HCT116 (cell line): ENCODE results near the gene ZFP36L2. TPM values are rescaled to one million over a fixed set of nuclear protein-coding genes. Genes with fewer than 3 reads are reported as not detected.

Experiments
- ATAC-seq: fragments of 200-7000 bp; cut with Tn5 transposase; 2 replicates; pipeline ENCODE4 v1.9.1; 2020; ENCODE audit warnings: mild to moderate bottlenecking, moderate library complexity
- BruUV-seq: library from RNA; stranded (reverse); fragments of 400-500 nt; replicated peaks from 2 replicates; lab custom pipeline; 2021; lab: Mats Ljungman, UMichigan
- CTCF ChIA-PET: fragments of 300-600 bp; sonication (Branson Sonifier 250); formaldehyde crosslinking; loops from one replicate; lab custom pipeline; 2021; ENCODE audit warnings: antibody characterized with exemption; lab: Charles Lee
- POLR2A ChIA-PET: fragments of 300-600, 350-600 bp; sonication (Branson Sonifier 250); formaldehyde crosslinking; loops from one replicate; lab custom pipeline; 2021; ENCODE audit warnings: antibody characterized with exemption; lab: Charles Lee
- RAD21 ChIA-PET, 2 experiments: fragments of 300-600 bp; sonication (Branson Sonifier 250); formaldehyde crosslinking; loops; one replicate each; lab custom pipeline; 2023; ENCODE audit warnings: low total read pairs in 2 of 2; ENCODE audit not compliant: uncharacterized antibody in 2 of 2, unreplicated experiment in 2 of 2, low non-redundant PET in 1 of 2; lab: Charles Lee
- DNase-seq: peaks from one replicate; pipeline ENCODE4 v3.0.0-alpha.2; 2010; ENCODE audit warnings: low read depth, low spot score
- H2AFZ ChIP-seq: fragments of 200-600 bp; shearing (Covaris generic), sonication (generic); 2 replicates; pipeline ENCODE4 v1.6.1; 2017; ENCODE audit warnings: low read depth, mixed run types, mixed read lengths, antibody characterized with exemption, low read length; ENCODE audit not compliant: poor library complexity, severe bottlenecking
- H3K27ac ChIP-seq: 2 replicates; pipeline ENCODE4 v1.5.1; 2012; ENCODE audit warnings: low read depth, low read length
- H3K27me3 ChIP-seq: fragments of 200-600 bp; sonication (generic); 2 replicates; pipeline ENCODE4 v1.6.1; 2016; ENCODE audit warnings: mixed run types, low read length, mixed read lengths; ENCODE audit not compliant: insufficient read depth
- H3K36me3 ChIP-seq, 2 experiments: fragments of 200-500 bp in 1 of 2; fragments of 200-600 bp in 1 of 2; sonication (Bioruptor generic) in 1 of 2; sonication (generic) in 1 of 2; 2 replicates each; pipeline versions ENCODE4 v1.5.1 to v1.6.1; 2014 to 2016; ENCODE audit warnings: low read length in 2 of 2, inconsistent platforms in 1 of 2, mixed read lengths in 1 of 2, mixed run types in 1 of 2; ENCODE audit not compliant: insufficient read depth in 2 of 2, control insufficient read depth in 1 of 2
- H3K4me1 ChIP-seq, 2 experiments: fragments of 200-600 bp in 1 of 2; sonication (generic) in 1 of 2; 2 replicates each; pipeline versions ENCODE4 v1.5.1 to v1.6.1; 2012 to 2017; ENCODE audit warnings: low read length in 2 of 2, inconsistent platforms in 1 of 2, mild to moderate bottlenecking in 1 of 2, mixed read lengths in 1 of 2, mixed run types in 1 of 2, moderate library complexity in 1 of 2; ENCODE audit not compliant: insufficient read depth in 2 of 2, control insufficient read depth in 1 of 2
- H3K4me2 ChIP-seq: fragments of 200-600 bp; sonication (generic); 2 replicates; pipeline ENCODE4 v1.6.1; 2017; ENCODE audit warnings: mixed run types, low read length, mixed read lengths
- H3K4me3 ChIP-seq, 2 experiments: fragments of 200-600 bp in 1 of 2; sonication (generic) in 1 of 2; replicated peaks in 1 of 2; 2 replicates each; pipeline ENCODE4 v1.5.1; 2011 to 2016; ENCODE audit warnings: low read length in 2 of 2, control low read depth in 1 of 2, low read depth in 1 of 2, mild to moderate bottlenecking in 1 of 2, mixed read lengths in 1 of 2, mixed run types in 1 of 2
- H3K79me2 ChIP-seq: fragments of 200-600 bp; sonication (generic); 2 replicates; pipeline ENCODE4 v1.6.1; 2017; ENCODE audit warnings: mild to moderate bottlenecking, mixed run types, low read length, moderate library complexity, mixed read lengths; ENCODE audit not compliant: insufficient read depth
- H3K9ac ChIP-seq: fragments of 200-600 bp; sonication (generic); 2 replicates; pipeline ENCODE4 v1.6.1; 2016; ENCODE audit warnings: low read length, mixed read lengths
- H3K9me2 ChIP-seq: fragments of 200-600 bp; sonication (generic), shearing (Covaris generic); 2 replicates; pipeline ENCODE4 v1.6.1; 2017; ENCODE audit warnings: mixed run types, mild to moderate bottlenecking, moderate library complexity; ENCODE audit not compliant: insufficient read depth
- H3K9me3 ChIP-seq, 2 experiments: fragments of 200-500 bp in 1 of 2; fragments of 200-600 bp in 1 of 2; sonication (Bioruptor generic) in 1 of 2; sonication (generic) in 1 of 2; 2 replicates each; pipeline ENCODE4 v1.6.1; 2014 to 2017; ENCODE audit warnings: low read length in 2 of 2, mixed read lengths in 2 of 2, inconsistent platforms in 1 of 2, low read depth in 1 of 2, mild to moderate bottlenecking in 1 of 2, mixed run types in 1 of 2, moderate library complexity in 1 of 2; ENCODE audit not compliant: control insufficient read depth in 1 of 2, insufficient read depth in 1 of 2
- H4K20me1 ChIP-seq: fragments of 200-600 bp; sonication (generic), shearing (Covaris generic); 2 replicates; pipeline ENCODE4 v1.6.1; 2017; ENCODE audit warnings: mixed run types, mild to moderate bottlenecking, moderate library complexity; ENCODE audit not compliant: insufficient read depth
- CEBPB ChIP-seq: IDR thresholded peaks from 2 replicates; pipeline ENCODE4 v1.6.1; 2012; ENCODE audit warnings: low read depth
- EGR1 ChIP-seq: IDR thresholded peaks from 2 replicates; pipeline ENCODE4 v1.6.1; 2012; ENCODE audit warnings: low read depth
- EZH2phosphoT487 ChIP-seq: fragments of 200-600 bp; IDR thresholded peaks from 2 replicates; pipeline ENCODE4 v1.6.1; 2018; ENCODE audit warnings: antibody characterized with exemption, borderline replicate concordance
- JUND ChIP-seq: IDR thresholded peaks from 2 replicates; pipeline ENCODE4 v1.6.1; 2012
- POLR2A ChIP-seq: IDR thresholded peaks from 2 replicates; pipeline ENCODE4 v1.7.0; 2011; ENCODE audit warnings: borderline replicate concordance; ENCODE audit not compliant: insufficient read depth, insufficient read length; ENCODE audit errors: extremely low read depth
- POLR2AphosphoS5 ChIP-seq: IDR thresholded peaks from 2 replicates; pipeline ENCODE4 v1.6.1; 2011; ENCODE audit warnings: mild to moderate bottlenecking, low read depth, low read length, moderate library complexity
- RAD21 ChIP-seq: IDR thresholded peaks from 2 replicates; pipeline ENCODE4 v1.6.1; 2012; ENCODE audit warnings: low read depth, mild to moderate bottlenecking
- SRF ChIP-seq: IDR thresholded peaks from 2 replicates; pipeline ENCODE4 v1.6.1; 2012; ENCODE audit warnings: low read depth
- ZBTB33 ChIP-seq: IDR thresholded peaks from 2 replicates; pipeline ENCODE4 v1.6.1; 2011; ENCODE audit warnings: mild to moderate bottlenecking, low read length, moderate library complexity; ENCODE audit not compliant: insufficient replicate concordance; ENCODE audit errors: extremely low read depth
- ZFX ChIP-seq: fragments of 450-650 bp; IDR thresholded peaks from 2 replicates; pipeline ENCODE4 v1.6.1; 2017
- intact Hi-C: fragments of 100-400 bp; cut with micrococcal nuclease; formaldehyde crosslinking; loops from 2 replicates; pipeline ENCODE4 v1.10.0; 2022
- total RNA-seq: library from RNA; stranded (reverse); gene quantifications from one replicate; pipeline ENCODE4 v1.2.1, GENCODE V29; 2021; ENCODE audit not compliant: unreplicated experiment
- TF ChIP-seq, protein P1 (sequence below), 3 experiments: fragments of 200-600 bp in 1 of 3; sonication (generic) in 1 of 3; IDR thresholded peaks in 2 of 3; conservative IDR thresholded peaks in 1 of 3; 2 replicates each; pipeline ENCODE4 v1.5.1; 2012 to 2017; ENCODE audit warnings: low read depth in 2 of 3, low read length in 2 of 3, antibody characterized with exemption in 1 of 3, borderline replicate concordance in 1 of 3, control low read depth in 1 of 3, mild to moderate bottlenecking in 1 of 3, mixed read lengths in 1 of 3, mixed run types in 1 of 3, moderate library complexity in 1 of 3; ENCODE audit not compliant: insufficient read depth in 1 of 3
- TF ChIP-seq, protein P2 (sequence below): IDR thresholded peaks from 2 replicates; pipeline ENCODE4 v1.6.1; 2012
- TF ChIP-seq, protein P3 (sequence below): IDR thresholded peaks from 2 replicates; pipeline ENCODE4 v1.6.1; 2012

The ZFP36L2 gene
- total RNA-seq, 1 experiment from 2014 or later: 30.3 TPM

GRCh38 chr2:43273529-43273928 lies 47.1 kb upstream of the ZFP36L2 start:
- Histone ChIP-seq H3K4me2 (no peak overlapping the region), H3K4me3 (no peak overlapping the region), H3K4me1 (peaks cover 14 to 18% of the 10 kb centered on the region in 2 experiments), H3K27ac (no peak overlapping the region), H3K9me2 (no peaks in the 10 kb centered on the region), H3K9me3 (no peaks in the 10 kb centered on the region), H3K79me2 (no peaks in the 10 kb centered on the region), H4K20me1 (no peaks in the 10 kb centered on the region), H3K27me3 (no peaks in the 10 kb centered on the region), H3K9ac (no peak overlapping the region), H3K36me3 (no peaks in the 10 kb centered on the region), H2AFZ (no peak overlapping the region)
- ChIA-PET POLR2A (no interaction called here), RAD21 (no interaction called here), CTCF (no interaction called here)
- TF ChIP-seq JUND: no peak
- TF ChIP-seq ZFX: no peak
- TF ChIP-seq, protein P1, sequence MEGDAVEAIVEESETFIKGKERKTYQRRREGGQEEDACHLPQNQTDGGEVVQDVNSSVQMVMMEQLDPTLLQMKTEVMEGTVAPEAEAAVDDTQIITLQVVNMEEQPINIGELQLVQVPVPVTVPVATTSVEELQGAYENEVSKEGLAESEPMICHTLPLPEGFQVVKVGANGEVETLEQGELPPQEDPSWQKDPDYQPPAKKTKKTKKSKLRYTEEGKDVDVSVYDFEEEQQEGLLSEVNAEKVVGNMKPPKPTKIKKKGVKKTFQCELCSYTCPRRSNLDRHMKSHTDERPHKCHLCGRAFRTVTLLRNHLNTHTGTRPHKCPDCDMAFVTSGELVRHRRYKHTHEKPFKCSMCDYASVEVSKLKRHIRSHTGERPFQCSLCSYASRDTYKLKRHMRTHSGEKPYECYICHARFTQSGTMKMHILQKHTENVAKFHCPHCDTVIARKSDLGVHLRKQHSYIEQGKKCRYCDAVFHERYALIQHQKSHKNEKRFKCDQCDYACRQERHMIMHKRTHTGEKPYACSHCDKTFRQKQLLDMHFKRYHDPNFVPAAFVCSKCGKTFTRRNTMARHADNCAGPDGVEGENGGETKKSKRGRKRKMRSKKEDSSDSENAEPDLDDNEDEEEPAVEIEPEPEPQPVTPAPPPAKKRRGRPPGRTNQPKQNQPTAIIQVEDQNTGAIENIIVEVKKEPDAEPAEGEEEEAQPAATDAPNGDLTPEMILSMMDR (IDR thresholded peaks at IDR 0.05 in 2 of 3, conservative IDR thresholded peaks at IDR 0.05 in 1 of 3; ENCODE audit: borderline replicate concordance in 1 of 3, insufficient read depth in 1 of 3, low read depth in 2 of 3, low read length in 2 of 3): no peak
- TF ChIP-seq RAD21: no peak
- no peak for TF ChIP-seq SRF
- TF ChIP-seq ZBTB33: no peak
- TF ChIP-seq EZH2phosphoT487: no peak
- TF ChIP-seq CEBPB: no peak
- TF ChIP-seq EGR1: no peak
- TF ChIP-seq, protein P2, sequence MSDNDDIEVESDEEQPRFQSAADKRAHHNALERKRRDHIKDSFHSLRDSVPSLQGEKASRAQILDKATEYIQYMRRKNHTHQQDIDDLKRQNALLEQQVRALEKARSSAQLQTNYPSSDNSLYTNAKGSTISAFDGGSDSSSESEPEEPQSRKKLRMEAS: no peak
- TF ChIP-seq POLR2A: no peak
- TF ChIP-seq POLR2AphosphoS5: no peak
- TF ChIP-seq, protein P3, sequence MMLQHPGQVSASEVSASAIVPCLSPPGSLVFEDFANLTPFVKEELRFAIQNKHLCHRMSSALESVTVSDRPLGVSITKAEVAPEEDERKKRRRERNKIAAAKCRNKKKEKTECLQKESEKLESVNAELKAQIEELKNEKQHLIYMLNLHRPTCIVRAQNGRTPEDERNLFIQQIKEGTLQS: no peak
- ATAC-seq (no peak), DNase-seq (no peak)
- no TSS peak for BruUV-seq
- intact Hi-C loops: no loop called here
